ENCODE results near the gene HIPK2.
"Not testable (repeated sequence)": the region's sequence is repeated elsewhere in the genome, so short reads cannot be mapped to it uniquely, and the experiment has no call there.

HIPK2 gene

GRCh38 chr7:139673230-139673629 is 104.6 kb downstream of the HIPK2 start:
- TF ChIP-seq FOXP2 (optimal IDR thresholded peaks at IDR 0.05; ENCODE audit: control extremely low read depth, extremely low read length, insufficient read depth) (no peak), EZH2 (IDR thresholded peaks at IDR 0.05) (no peak), POLR2AphosphoS5 (IDR thresholded peaks at IDR 0.05; ENCODE audit: borderline replicate concordance, low read depth, low read length) (no peak)
- no peak for DNase-seq (ENCODE audit: low read depth, low spot score)
- no peak overlapping the region for H3K9ac ChIP-seq (ENCODE audit: insufficient read length)
- no peaks in the 10 kb centered on the region for H3K36me3 ChIP-seq (ENCODE audit: insufficient read depth, low read length)
- no peaks in the 10 kb centered on the region for H3K9me3 ChIP-seq (ENCODE audit: low read depth, low read length)
- no peak overlapping the region for H3K27ac ChIP-seq
- no peak overlapping the region for H3K4me3 ChIP-seq

GRCh38 chr7:139671967-139672366 is 105.8 kb downstream of the HIPK2 start:
- no peaks in the 10 kb centered on the region for H3K9me3 ChIP-seq (ENCODE audit: low read depth, low read length)
- H3K9ac ChIP-seq (ENCODE audit: insufficient read length) = no peak overlapping the region
- no peaks in the 10 kb centered on the region for H3K36me3 ChIP-seq (ENCODE audit: insufficient read depth, low read length)
- TF ChIP-seq EZH2 (IDR thresholded peaks at IDR 0.05) = no peak
- TF ChIP-seq POLR2AphosphoS5 (IDR thresholded peaks at IDR 0.05; ENCODE audit: borderline replicate concordance, low read depth, low read length) = no peak
- TF ChIP-seq FOXP2 (optimal IDR thresholded peaks at IDR 0.05; ENCODE audit: control extremely low read depth, extremely low read length, insufficient read depth) = no peak
- H3K27ac ChIP-seq = no peak overlapping the region
- H3K4me3 ChIP-seq = no peak overlapping the region
- no peak for DNase-seq (ENCODE audit: low read depth, low spot score)

GRCh38 chr7:139670662-139671061 is 107.1 kb downstream of the HIPK2 start:
- H3K4me3 ChIP-seq; H3K9ac ChIP-seq (ENCODE audit: insufficient read length); H3K36me3 ChIP-seq (ENCODE audit: insufficient read depth, low read length); H3K27ac ChIP-seq; H3K9me3 ChIP-seq (ENCODE audit: low read depth, low read length); DNase-seq (ENCODE audit: low read depth, low spot score): not testable (repeated sequence)

GRCh38 chr7:139669106-139670061 is 108.4 kb downstream of the HIPK2 start:
- no peaks in the 10 kb centered on the region for H3K9me3 ChIP-seq (ENCODE audit: low read depth, low read length)
- H3K4me3 ChIP-seq = no peak overlapping the region
- H3K27ac ChIP-seq = no peak overlapping the region
- DNase-seq (ENCODE audit: low read depth, low spot score) = no peak
- no peaks in the 10 kb centered on the region for H3K36me3 ChIP-seq (ENCODE audit: insufficient read depth, low read length)
- TF ChIP-seq FOXP2 (optimal IDR thresholded peaks at IDR 0.05; ENCODE audit: control extremely low read depth, extremely low read length, insufficient read depth) (no peak), EZH2 (IDR thresholded peaks at IDR 0.05) (no peak), POLR2AphosphoS5 (IDR thresholded peaks at IDR 0.05; ENCODE audit: borderline replicate concordance, low read depth, low read length) (no peak)
- H3K9ac ChIP-seq (ENCODE audit: insufficient read length) = no peak overlapping the region

GRCh38 chr7:139667377-139667776 is 110.4 kb downstream of the HIPK2 start:
- no peak overlapping the region for H3K27ac ChIP-seq
- H3K9me3 ChIP-seq (ENCODE audit: low read depth, low read length) = no peaks in the 10 kb centered on the region
- H3K9ac ChIP-seq (ENCODE audit: insufficient read length) = no peak overlapping the region
- no peak for TF ChIP-seq POLR2AphosphoS5 (IDR thresholded peaks at IDR 0.05; ENCODE audit: borderline replicate concordance, low read depth, low read length)
- TF ChIP-seq FOXP2 (optimal IDR thresholded peaks at IDR 0.05; ENCODE audit: control extremely low read depth, extremely low read length, insufficient read depth) = no peak
- no peak for TF ChIP-seq EZH2 (IDR thresholded peaks at IDR 0.05)
- no peaks in the 10 kb centered on the region for H3K36me3 ChIP-seq (ENCODE audit: insufficient read depth, low read length)
- no peak overlapping the region for H3K4me3 ChIP-seq
- no peak for DNase-seq (ENCODE audit: low read depth, low spot score)

GRCh38 chr7:139666501-139666900 is 111.3 kb downstream of the HIPK2 start:
- H3K27ac ChIP-seq = no peak overlapping the region
- no peak overlapping the region for H3K9ac ChIP-seq (ENCODE audit: insufficient read length)
- DNase-seq (ENCODE audit: low read depth, low spot score) = no peak
- TF ChIP-seq FOXP2 (optimal IDR thresholded peaks at IDR 0.05; ENCODE audit: control extremely low read depth, extremely low read length, insufficient read depth) (no peak), EZH2 (IDR thresholded peaks at IDR 0.05) (no peak), POLR2AphosphoS5 (IDR thresholded peaks at IDR 0.05; ENCODE audit: borderline replicate concordance, low read depth, low read length) (no peak)
- H3K9me3 ChIP-seq (ENCODE audit: low read depth, low read length) = no peaks in the 10 kb centered on the region
- no peak overlapping the region for H3K4me3 ChIP-seq
- no peaks in the 10 kb centered on the region for H3K36me3 ChIP-seq (ENCODE audit: insufficient read depth, low read length)

- no peak overlapping the region for H3K9ac ChIP-seq (ENCODE audit: insufficient read length)
- TF ChIP-seq POLR2AphosphoS5 (IDR thresholded peaks at IDR 0.05; ENCODE audit: borderline replicate concordance, low read depth, low read length) (no peak), FOXP2 (optimal IDR thresholded peaks at IDR 0.05; ENCODE audit: control extremely low read depth, extremely low read length, insufficient read depth) (no peak), EZH2 (IDR thresholded peaks at IDR 0.05) (no peak)
- no peaks in the 10 kb centered on the region for H3K36me3 ChIP-seq (ENCODE audit: insufficient read depth, low read length)
- DNase-seq (ENCODE audit: low read depth, low spot score) = no peak
- H3K4me3 ChIP-seq = no peak overlapping the region
- H3K27ac ChIP-seq = no peak overlapping the region
- no peaks in the 10 kb centered on the region for H3K9me3 ChIP-seq (ENCODE audit: low read depth, low read length)
Measured at GRCh38 chr7:139664434-139664833, 113.4 kb downstream of the HIPK2 start.

- Histone ChIP-seq H3K36me3 (ENCODE audit: insufficient read depth, low read length) (no peaks in the 10 kb centered on the region), H3K9me3 (ENCODE audit: low read depth, low read length) (no peaks in the 10 kb centered on the region), H3K27ac (no peak overlapping the region), H3K9ac (ENCODE audit: insufficient read length) (no peak overlapping the region), H3K4me3 (no peak overlapping the region)
- DNase-seq (ENCODE audit: low read depth, low spot score) = no peak
- TF ChIP-seq EZH2 (IDR thresholded peaks at IDR 0.05) (no peak), POLR2AphosphoS5 (IDR thresholded peaks at IDR 0.05; ENCODE audit: borderline replicate concordance, low read depth, low read length) (no peak), FOXP2 (optimal IDR thresholded peaks at IDR 0.05; ENCODE audit: control extremely low read depth, extremely low read length, insufficient read depth) (no peak)
Measured at GRCh38 chr7:139663608-139664177, 114.1 kb downstream of the HIPK2 start.
